Adrenal gland (tissue), 5 donors: ENCODE measurements around the gene CHPF2.

ENCODE experiments used
- POLR2A ChIP-seq, 2 donors: fragments of 450-650 bp; IDR thresholded peaks; one replicate each; pipeline ENCODE4 v1.6.1; 2017; ENCODE audit warnings: antibody characterized with exemption in 2 of 2, mild to moderate bottlenecking in 2 of 2, moderate library complexity in 1 of 2
- TF ChIP-seq, protein P1 (sequence below), 6 experiments: fragments of 450-650 bp in 4 of 6; fragments of 200-600 bp in 2 of 6; sonication (generic) in 1 of 6; IDR thresholded peaks; 1 replicate in 5 of 6; 2 replicates in 1 of 6; pipeline versions ENCODE4 v1.5.1 to v1.8.0; 2016 to 2021; ENCODE audit warnings: antibody characterized with exemption in 6 of 6, mild to moderate bottlenecking in 2 of 6, moderate library complexity in 1 of 6
- donor health status: DM: no; HTN: no; CAD: no.

DNA sequence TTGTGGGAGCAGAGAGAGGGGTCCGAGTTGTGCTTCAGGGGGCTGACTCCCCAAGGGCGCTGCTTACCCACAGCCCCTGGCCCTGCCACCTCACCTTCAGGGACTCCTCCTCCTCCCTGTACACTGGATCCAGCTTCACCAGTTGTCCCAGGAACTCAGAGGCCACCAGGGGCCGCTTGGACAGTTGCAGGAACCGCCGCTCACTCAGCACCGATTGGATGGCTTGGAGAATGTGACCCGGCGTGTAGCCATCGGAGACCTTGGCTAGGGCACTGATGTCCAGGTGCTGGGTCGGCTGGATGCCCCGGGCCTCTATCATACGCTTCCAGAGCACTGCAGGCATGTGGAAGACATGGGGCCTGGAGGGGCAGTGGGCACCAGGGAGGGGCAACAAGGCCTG lies 40.7 kb upstream of the CHPF2 start:
- no peak for TF ChIP-seq POLR2A (IDR thresholded peaks at IDR 0.05)
- TF ChIP-seq, protein P1, sequence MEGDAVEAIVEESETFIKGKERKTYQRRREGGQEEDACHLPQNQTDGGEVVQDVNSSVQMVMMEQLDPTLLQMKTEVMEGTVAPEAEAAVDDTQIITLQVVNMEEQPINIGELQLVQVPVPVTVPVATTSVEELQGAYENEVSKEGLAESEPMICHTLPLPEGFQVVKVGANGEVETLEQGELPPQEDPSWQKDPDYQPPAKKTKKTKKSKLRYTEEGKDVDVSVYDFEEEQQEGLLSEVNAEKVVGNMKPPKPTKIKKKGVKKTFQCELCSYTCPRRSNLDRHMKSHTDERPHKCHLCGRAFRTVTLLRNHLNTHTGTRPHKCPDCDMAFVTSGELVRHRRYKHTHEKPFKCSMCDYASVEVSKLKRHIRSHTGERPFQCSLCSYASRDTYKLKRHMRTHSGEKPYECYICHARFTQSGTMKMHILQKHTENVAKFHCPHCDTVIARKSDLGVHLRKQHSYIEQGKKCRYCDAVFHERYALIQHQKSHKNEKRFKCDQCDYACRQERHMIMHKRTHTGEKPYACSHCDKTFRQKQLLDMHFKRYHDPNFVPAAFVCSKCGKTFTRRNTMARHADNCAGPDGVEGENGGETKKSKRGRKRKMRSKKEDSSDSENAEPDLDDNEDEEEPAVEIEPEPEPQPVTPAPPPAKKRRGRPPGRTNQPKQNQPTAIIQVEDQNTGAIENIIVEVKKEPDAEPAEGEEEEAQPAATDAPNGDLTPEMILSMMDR (IDR thresholded peaks at IDR 0.05) = no peak
